HepG2 (cell line): ENCODE measurements around the gene DOCK4. TPM values are rescaled to one million over a fixed set of nuclear protein-coding genes. Genes with fewer than 3 reads are reported as not detected.

Source experiments
- ATAC-seq: fragments of 200-7000 bp; cut with Tn5 transposase; 3 replicates; pipeline ENCODE4 v1.9.1; 2020; ENCODE audit warnings: mild to moderate bottlenecking, moderate library complexity
- BruUV-seq: library from RNA; stranded (reverse); fragments of 400-500 nt; replicated peaks from 2 replicates; lab custom pipeline; 2021; lab: Mats Ljungman, UMichigan
- CTCF ChIA-PET: fragments of 300-600 bp; formaldehyde crosslinking; extraction: SDS; loops from one replicate; lab custom pipeline; 2021; ENCODE audit warnings: low total read pairs, inconsistent platforms, low intra/inter-chr PET ratio; lab: Yijun Ruan, JAX
- POLR2A ChIA-PET: fragments of 350-600 bp; sonication (Branson Sonifier 250); formaldehyde crosslinking; loops from one replicate; lab custom pipeline; 2020; ENCODE audit warnings: antibody characterized with exemption, inconsistent platforms; lab: Yijun Ruan, JAX
- DNase-seq: peaks from one replicate; pipeline ENCODE4 v3.0.0-alpha.2; 2015; ENCODE audit warnings: low spot score
- FAIRE-seq: peaks from 3 replicates; lab custom pipeline; 2011; peaks lifted over from hg19 to GRCh38; lab: Jason Lieb, UNC
- H2AFZ ChIP-seq: one replicate; pipeline ENCODE4 v1.6.1; 2011; ENCODE audit warnings: low read length, inconsistent platforms
- H3K27ac ChIP-seq: fragments of 300-600 bp; 3 replicates; pipeline ENCODE4 v1.8.0; 2011; ENCODE audit warnings: mixed run types, mild to moderate bottlenecking, mixed read lengths, low read length, inconsistent platforms; ENCODE audit not compliant: insufficient read depth; ENCODE audit errors: extremely low read length
- H3K27me3 ChIP-seq, 2 experiments: fragments of 200-600 bp in 1 of 2; 2 replicates in 1 of 2; 3 replicates in 1 of 2; pipeline versions ENCODE4 v1.6.0 to v1.8.0; 2011; ENCODE audit warnings: low read length in 2 of 2, mild to moderate bottlenecking in 2 of 2, moderate library complexity in 2 of 2, inconsistent platforms in 1 of 2; ENCODE audit not compliant: insufficient read depth in 2 of 2, control insufficient read depth in 1 of 2
- H3K36me3 ChIP-seq, 2 experiments: fragments of 200-600 bp in 1 of 2; replicated peaks in 1 of 2; 2 replicates in 1 of 2; 3 replicates in 1 of 2; pipeline versions ENCODE4 v1.5.1 to v1.8.0; 2011; ENCODE audit warnings: low read length in 2 of 2, inconsistent platforms in 1 of 2; ENCODE audit not compliant: insufficient read depth in 2 of 2, control insufficient read depth in 1 of 2
- H3K4me1 ChIP-seq: 2 replicates; pipeline ENCODE4 v1.5.1; 2012; ENCODE audit warnings: low read length, inconsistent platforms; ENCODE audit not compliant: insufficient read depth
- H3K4me2 ChIP-seq: 2 replicates; pipeline ENCODE4 v1.6.0; 2011; ENCODE audit warnings: low read depth, low read length, inconsistent platforms
- H3K4me3 ChIP-seq, 3 experiments: fragments of 200-600 bp in 1 of 3; sonication (generic), shearing (Covaris generic) in 1 of 3; replicated peaks in 1 of 3; 2 replicates each; pipeline ENCODE4 v1.5.1; 2011 to 2016; ENCODE audit warnings: low read length in 3 of 3, inconsistent platforms in 2 of 3, low read depth in 2 of 3, mild to moderate bottlenecking in 2 of 3, control low read depth in 1 of 3, mixed read lengths in 1 of 3; ENCODE audit not compliant: insufficient read depth in 1 of 3
- H3K79me2 ChIP-seq: one replicate; pipeline ENCODE4 v1.6.1; 2011; ENCODE audit warnings: low read length, inconsistent platforms; ENCODE audit not compliant: insufficient read depth
- H3K9ac ChIP-seq: 2 replicates; pipeline ENCODE4 v1.6.0; 2011; ENCODE audit warnings: mild to moderate bottlenecking, low read depth, low read length, inconsistent platforms; ENCODE audit not compliant: insufficient read depth
- H3K9me3 ChIP-seq: 2 replicates; pipeline ENCODE4 v1.5.1; 2012; ENCODE audit warnings: mild to moderate bottlenecking, low read length
- H4K20me1 ChIP-seq: 2 replicates; pipeline ENCODE4 v1.6.0; 2011; ENCODE audit warnings: inconsistent platforms, mild to moderate bottlenecking, low read length, moderate library complexity; ENCODE audit not compliant: insufficient read depth
- MIER3 ChIP-seq: IDR thresholded peaks from 2 replicates; pipeline ENCODE4 v1.6.1; 2016; ENCODE audit warnings: missing compliant biosample characterization, borderline replicate concordance
- NFATC3 ChIP-seq: sonication (generic); formaldehyde crosslinking; IDR thresholded peaks from 2 replicates; pipeline ENCODE4 v1.5.1; 2020; ENCODE audit warnings: mild to moderate bottlenecking, missing genetic modification reagents
- REPIN1 ChIP-seq: sonication (generic); formaldehyde crosslinking; IDR thresholded peaks from 2 replicates; pipeline ENCODE4 v1.8.0; 2022; ENCODE audit warnings: missing genetic modification reagents, low read depth, mild to moderate bottlenecking, borderline replicate concordance
- SMARCC2 ChIP-seq: fragments of 450-650 bp; IDR thresholded peaks from 2 replicates; pipeline ENCODE4 v1.6.1; 2017; ENCODE audit warnings: antibody characterized with exemption, mild to moderate bottlenecking
- TCF12 ChIP-seq, 2 experiments: fragments of 450-650 bp in 1 of 2; sonication (generic) in 1 of 2; formaldehyde crosslinking in 1 of 2; IDR thresholded peaks; 2 replicates each; pipeline versions ENCODE4 v1.6.1 to v1.8.0; 2017 to 2022; ENCODE audit warnings: antibody characterized with exemption in 1 of 2, mild to moderate bottlenecking in 1 of 2, missing genetic modification reagents in 1 of 2, moderate library complexity in 1 of 2
- ZFAT ChIP-seq: sonication (generic); formaldehyde crosslinking; conservative IDR thresholded peaks from 2 replicates; pipeline ENCODE4 v1.8.1; 2023; ENCODE audit warnings: missing genetic modification reagents, inconsistent platforms
- ZNF160 ChIP-seq: sonication (generic); formaldehyde crosslinking; IDR thresholded peaks from 2 replicates; pipeline ENCODE4 v1.8.0; 2022; ENCODE audit warnings: mild to moderate bottlenecking, inconsistent platforms, missing genetic modification reagents
- ZNF230 ChIP-seq: sonication (generic); formaldehyde crosslinking; IDR thresholded peaks from 2 replicates; pipeline ENCODE4 v1.4.0; 2020; ENCODE audit warnings: mild to moderate bottlenecking, missing genetic modification reagents
- ZNF501 ChIP-seq: sonication (generic); formaldehyde crosslinking; IDR thresholded peaks from 2 replicates; pipeline ENCODE4 v1.5.1; 2020; ENCODE audit warnings: mild to moderate bottlenecking, moderate library complexity, missing genetic modification reagents
- ZNF546 ChIP-seq: sonication (generic); formaldehyde crosslinking; conservative IDR thresholded peaks from 2 replicates; pipeline ENCODE4 v1.8.1; 2023; ENCODE audit warnings: mild to moderate bottlenecking, missing genetic modification reagents
- ZNF672 ChIP-seq: sonication (generic); formaldehyde crosslinking; IDR thresholded peaks from 2 replicates; pipeline ENCODE4 v1.8.1; 2022; ENCODE audit warnings: missing genetic modification reagents
- ZSCAN12 ChIP-seq: sonication (generic); formaldehyde crosslinking; IDR thresholded peaks from 2 replicates; pipeline ENCODE4 v1.9.0; 2021; ENCODE audit warnings: mild to moderate bottlenecking, missing genetic modification reagents
- WGBS: methylation state at CpG from one replicate; pipeline ENCODE4 v1.1.6; 2017; ENCODE audit warnings: low lambda C conversion rate; 5-methylcytosine and 5-hydroxymethylcytosine counted together
- in situ Hi-C: cut with HindIII; loops from 2 replicates; pipeline ENCODE4 v1.10.0; 2017; ENCODE audit warnings: low pct_unique_long_range_greater_than_20kb; ENCODE audit not compliant: extremely low pct_ligation_motif_present
- intact Hi-C: fragments of 100-400 bp; cut with micrococcal nuclease; formaldehyde crosslinking; loops from one replicate; pipeline ENCODE4 v1.10.0; 2022; ENCODE audit not compliant: unreplicated experiment
- polyA plus RNA-seq, 8 experiments: library from polyadenylated mRNA; depleted of rRNA in 3 of 8; stranded (reverse) in 7 of 8; unstranded in 1 of 8; fragments of >200 nt; fragmentation: Illumina TruSeq in 4 of 8; extraction: Trizol in 4 of 8; gene quantifications; 2 replicates each; pipeline versions ENCODE4 v1.2.1 to v1.2.3, GENCODE V29; 2011 to 2016; ENCODE audit warnings: low read depth in 4 of 8, missing spikeins in 1 of 8, mixed read lengths in 1 of 8; ENCODE audit not compliant: insufficient read depth in 1 of 8
- total RNA-seq, 5 experiments: library from RNA; depleted of rRNA; stranded (reverse); fragments of >200 nt; fragmentation: Illumina TruSeq; extraction: Trizol; gene quantifications; 2 replicates each; pipeline ENCODE4 v1.2.3, GENCODE V29; 2016; ENCODE audit warnings: low read depth in 1 of 5

The DOCK4 gene
- total and polyA plus RNA-seq, 2 of the 13 experiments (the other 11 are each of a cell fraction or from before 2014, with no cell fraction given): 13.5 to 17.4 TPM

- in situ Hi-C loops (no loop called here), intact Hi-C loops (no loop called here)
- DNase-seq: no peak
- Histone ChIP-seq H3K9ac (no peak overlapping the region), H3K27ac (no peak overlapping the region), H3K9me3 (no peaks in the 10 kb centered on the region), H3K36me3 (no peaks in the 10 kb centered on the region), H2AFZ (no peak overlapping the region), H3K4me1 (peaks cover 10% of the 10 kb centered on the region), H4K20me1 (peaks cover 3% of the 10 kb centered on the region; the same call in 1 of the 2 replicates), H3K4me2 (no peak overlapping the region), H3K27me3 (no peaks in the 10 kb centered on the region), H3K79me2 (peaks cover 26% of the 10 kb centered on the region), H3K4me3 (no peak overlapping the region)
- no peak for FAIRE-seq
- WGBS: 100% methylated on average over 1 of the region's 1 CpG
- ChIA-PET CTCF (no interaction called here), POLR2A (no interaction called here)
- ATAC-seq: no peak
- TF ChIP-seq ZNF501 (CRISPR knock-in tag) (no peak), REPIN1 (CRISPR knock-in tag) (no peak), MIER3 (no peak), SMARCC2 (no peak), ZSCAN12 (CRISPR knock-in tag) (no peak), ZNF546 (CRISPR knock-in tag) (no peak), ZFAT (CRISPR knock-in tag) (no peak), NFATC3 (no peak), ZNF160 (CRISPR knock-in tag) (no peak), ZNF230 (no peak), TCF12 (IDR thresholded peaks at IDR 0.05) (no peak), TCF12 (CRISPR knock-in tag; IDR thresholded peaks at IDR 0.05) (no peak), ZNF672 (CRISPR knock-in tag) (no peak)
- BruUV-seq: no TSS peak
These were observed 34.5 kb downstream of the DOCK4 start for GRCh38 chr7:112171673-112172072.
